SK-N-SH (cell line): ENCODE measurements around the gene GTF3C1. TPM values are rescaled to one million over a fixed set of nuclear protein-coding genes. Genes with fewer than 3 reads are reported as not detected.

Experiments
- CTCF ChIA-PET: fragments of 300-600, 350-600 bp; formaldehyde crosslinking; extraction: SDS; loops from one replicate; lab custom pipeline; 2021; lab: Yijun Ruan, JAX
- POLR2A ChIA-PET: fragments of 350-600 bp; sonication (Branson Sonifier 250); formaldehyde crosslinking; extraction: SDS; loops from one replicate; lab custom pipeline; 2020; ENCODE audit warnings: antibody characterized with exemption, inconsistent platforms; lab: Yijun Ruan, JAX
- DNase-seq: peaks from one replicate; pipeline ENCODE4 v3.0.0; 2012
- H2AFZ ChIP-seq: fragments of 200-600 bp; sonication (generic); 2 replicates; pipeline ENCODE4 v1.8.1; 2016; ENCODE audit warnings: antibody characterized with exemption, mild to moderate bottlenecking, low read depth
- H3F3A ChIP-seq: fragments of 200-600 bp; sonication (generic); replicated peaks from 2 replicates; pipeline ENCODE3; 2016; ENCODE audit warnings: antibody characterized with exemption, mild to moderate bottlenecking; ENCODE audit not compliant: insufficient read depth
- H3K27ac ChIP-seq, 2 experiments: fragments of 200-500 bp in 1 of 2; fragments of 200-600 bp in 1 of 2; sonication (Bioruptor generic) in 1 of 2; sonication (generic), shearing (Covaris generic) in 1 of 2; 2 replicates each; pipeline versions ENCODE4 v1.5.1 to v1.6.1; 2014 to 2016; ENCODE audit warnings: low read depth in 2 of 2, inconsistent platforms in 1 of 2, low read length in 1 of 2, mild to moderate bottlenecking in 1 of 2, mixed read lengths in 1 of 2
- H3K27me3 ChIP-seq: fragments of 200-600 bp; sonication (generic), shearing (Covaris generic); 2 replicates; pipeline ENCODE4 v1.6.1; 2016; ENCODE audit warnings: mixed run types; ENCODE audit not compliant: insufficient read depth
- H3K36me3 ChIP-seq, 2 experiments: fragments of 200-500 bp in 1 of 2; fragments of 200-600 bp in 1 of 2; sonication (Bioruptor generic) in 1 of 2; sonication (generic) in 1 of 2; replicated peaks in 1 of 2; 2 replicates each; pipeline versions ENCODE3 to v1.5.1; 2014 to 2016; ENCODE audit warnings: low read length in 1 of 2, mild to moderate bottlenecking in 1 of 2; ENCODE audit not compliant: insufficient read depth in 2 of 2, control insufficient read depth in 1 of 2
- H3K4me1 ChIP-seq, 2 experiments: fragments of 200-500 bp in 1 of 2; fragments of 200-600 bp in 1 of 2; sonication (Bioruptor generic) in 1 of 2; sonication (generic), shearing (Covaris generic) in 1 of 2; 2 replicates each; pipeline versions ENCODE4 v1.5.1 to v1.6.1; 2014 to 2016; ENCODE audit warnings: low read depth in 1 of 2, low read length in 1 of 2, mixed run types in 1 of 2; ENCODE audit not compliant: insufficient read depth in 2 of 2, control insufficient read depth in 1 of 2
- H3K4me2 ChIP-seq: fragments of 200-600 bp; sonication (generic), shearing (Covaris generic); 2 replicates; pipeline ENCODE4 v1.6.1; 2017; ENCODE audit warnings: mixed run types
- H3K4me3 ChIP-seq, 2 experiments: fragments of 200-500 bp in 1 of 2; fragments of 200-600 bp in 1 of 2; sonication (Bioruptor generic) in 1 of 2; sonication (generic), shearing (Covaris generic) in 1 of 2; 2 replicates each; pipeline versions ENCODE4 v1.5.1 to v1.8.1; 2014 to 2016; ENCODE audit warnings: low read depth in 2 of 2, inconsistent platforms in 1 of 2, low read length in 1 of 2, mild to moderate bottlenecking in 1 of 2, mixed read lengths in 1 of 2, moderate library complexity in 1 of 2
- H3K79me2 ChIP-seq: fragments of 200-600 bp; sonication (generic); 2 replicates; pipeline ENCODE4 v1.8.1; 2017; ENCODE audit warnings: mild to moderate bottlenecking; ENCODE audit not compliant: insufficient read depth
- H3K9ac ChIP-seq: fragments of 200-600 bp; sonication (generic); 2 replicates; pipeline ENCODE4 v1.6.1; 2017; ENCODE audit warnings: mixed run types
- H3K9me2 ChIP-seq: fragments of 200-600 bp; sonication (generic); 2 replicates; pipeline ENCODE4 v1.6.1; 2017; ENCODE audit warnings: mixed run types
- H3K9me3 ChIP-seq: fragments of 200-600 bp; sonication (generic); 2 replicates; pipeline ENCODE4 v1.6.1; 2017; ENCODE audit warnings: mixed run types, mild to moderate bottlenecking, moderate library complexity
- H4K20me1 ChIP-seq: fragments of 200-600 bp; sonication (generic); 2 replicates; pipeline ENCODE4 v1.6.1; 2017; ENCODE audit warnings: mild to moderate bottlenecking, mixed run types; ENCODE audit not compliant: insufficient read depth
- CHD2 ChIP-seq: fragments of 150-350 bp; IDR thresholded peaks from 2 replicates; pipeline ENCODE4 v1.6.1; 2018; ENCODE audit warnings: low read length; ENCODE audit not compliant: partially characterized antibody
- ELF1 ChIP-seq: IDR thresholded peaks from 2 replicates; pipeline ENCODE4 v1.4.0; 2012
- EP300 ChIP-seq, 2 experiments: IDR thresholded peaks; 2 replicates each; pipeline versions ENCODE4 v1.4.0 to v1.6.1; 2012; ENCODE audit warnings: borderline replicate concordance in 1 of 2, low read depth in 1 of 2, low read length in 1 of 2
- EZH2phosphoT487 ChIP-seq: fragments of 200-600 bp; sonication (generic); IDR thresholded peaks from 2 replicates; pipeline ENCODE4 v1.6.1; 2017; ENCODE audit warnings: low read depth, mixed run types, mild to moderate bottlenecking, antibody characterized with exemption, moderate library complexity, borderline replicate concordance
- FOXJ3 ChIP-seq: sonication (generic); formaldehyde crosslinking; IDR thresholded peaks from 2 replicates; pipeline ENCODE4 v1.5.1; 2020; ENCODE audit warnings: mild to moderate bottlenecking, missing genetic modification reagents
- GATA2 ChIP-seq: sonication (generic); formaldehyde crosslinking; IDR thresholded peaks from 2 replicates; pipeline ENCODE4 v1.5.0; 2020; ENCODE audit warnings: mild to moderate bottlenecking, missing genetic modification reagents
- IRF3 ChIP-seq: fragments of 150-350 bp; IDR thresholded peaks from 2 replicates; pipeline ENCODE4 v1.6.1; 2016; ENCODE audit warnings: mild to moderate bottlenecking, low read depth, low read length
- JUND ChIP-seq: IDR thresholded peaks from 2 replicates; pipeline ENCODE4 v1.4.0; 2012
- NFIC ChIP-seq: IDR thresholded peaks from 2 replicates; pipeline ENCODE4 v1.4.0; 2012; ENCODE audit warnings: borderline replicate concordance
- POLR2AphosphoS5 ChIP-seq: IDR thresholded peaks from 2 replicates; pipeline ENCODE4 v1.6.1; 2012; ENCODE audit warnings: low read depth, low read length
- TEAD4 ChIP-seq: IDR thresholded peaks from 2 replicates; pipeline ENCODE4 v1.4.0; 2012; ENCODE audit warnings: mild to moderate bottlenecking, borderline replicate concordance; ENCODE audit not compliant: insufficient read depth
- USF2 ChIP-seq: fragments of 150-350 bp; IDR thresholded peaks from 2 replicates; pipeline ENCODE4 v1.6.1; 2017; ENCODE audit warnings: antibody characterized with exemption, low read length, low read depth, borderline replicate concordance
- WGBS: methylation state at CpG from one replicate; pipeline ENCODE4 v1.1.6; 2017; ENCODE audit warnings: low lambda C conversion rate; 5-methylcytosine and 5-hydroxymethylcytosine counted together
- polyA plus RNA-seq, 3 experiments: library from polyadenylated mRNA; depleted of rRNA; stranded (reverse); fragments of >200 nt; gene quantifications; 2 replicates each; pipeline ENCODE4 v1.2.3, GENCODE V29; 2012
- TF ChIP-seq, protein P1 (sequence below): IDR thresholded peaks from 2 replicates; pipeline ENCODE4 v1.6.1; 2012; ENCODE audit warnings: mild to moderate bottlenecking, low read depth, low read length, moderate library complexity

Gene GTF3C1
- polyA plus RNA-seq, 1 of the 3 experiments (the other 2 are of a cell fraction): 47.2 TPM

DNA sequence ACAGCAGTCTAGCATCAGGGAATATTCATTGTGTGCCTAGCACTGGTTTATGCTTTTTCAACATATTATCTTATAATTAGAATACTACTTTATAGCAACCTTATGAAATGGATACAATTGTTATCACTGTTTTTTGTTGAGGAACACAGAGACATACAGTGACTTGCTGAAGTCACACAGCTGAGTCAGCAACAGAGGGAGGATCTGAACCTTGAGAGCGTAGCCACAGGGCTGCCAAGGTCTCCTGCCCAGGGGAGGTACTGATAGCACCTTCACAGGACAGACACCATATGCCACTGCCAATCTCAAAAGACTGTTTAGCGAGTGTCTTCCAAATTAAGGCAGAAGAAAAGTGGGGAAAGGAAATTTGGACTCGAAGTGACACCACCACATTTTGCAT, 63.0 kb downstream of the GTF3C1 start:
- Histone ChIP-seq H3K36me3 (peaks cover 64 to 96% of the 10 kb centered on the region in 2 experiments), H3F3A (no peaks in the 10 kb centered on the region), H3K4me3 (no peak overlapping the region), H4K20me1 (no peaks in the 10 kb centered on the region), H3K79me2 (no peaks in the 10 kb centered on the region)
- 94% methylated on average over 3 of the region's 3 CpGs for WGBS
- no peak for TF ChIP-seq POLR2AphosphoS5
- TF ChIP-seq IRF3: no peak
- TF ChIP-seq GATA2 (CRISPR knock-in tag): no peak
- TF ChIP-seq JUND: no peak
- no peak for TF ChIP-seq ELF1
- no peak for TF ChIP-seq CHD2
- TF ChIP-seq EZH2phosphoT487: no peak
- TF ChIP-seq NFIC: no peak
- no peak for TF ChIP-seq TEAD4
- no peak for TF ChIP-seq EP300 (IDR thresholded peaks at IDR 0.05; ENCODE audit: borderline replicate concordance in 1 of 2, low read depth in 1 of 2, low read length in 1 of 2)
- TF ChIP-seq FOXJ3 (CRISPR knock-in tag): no peak
- no peak for TF ChIP-seq USF2
- TF ChIP-seq, protein P1, sequence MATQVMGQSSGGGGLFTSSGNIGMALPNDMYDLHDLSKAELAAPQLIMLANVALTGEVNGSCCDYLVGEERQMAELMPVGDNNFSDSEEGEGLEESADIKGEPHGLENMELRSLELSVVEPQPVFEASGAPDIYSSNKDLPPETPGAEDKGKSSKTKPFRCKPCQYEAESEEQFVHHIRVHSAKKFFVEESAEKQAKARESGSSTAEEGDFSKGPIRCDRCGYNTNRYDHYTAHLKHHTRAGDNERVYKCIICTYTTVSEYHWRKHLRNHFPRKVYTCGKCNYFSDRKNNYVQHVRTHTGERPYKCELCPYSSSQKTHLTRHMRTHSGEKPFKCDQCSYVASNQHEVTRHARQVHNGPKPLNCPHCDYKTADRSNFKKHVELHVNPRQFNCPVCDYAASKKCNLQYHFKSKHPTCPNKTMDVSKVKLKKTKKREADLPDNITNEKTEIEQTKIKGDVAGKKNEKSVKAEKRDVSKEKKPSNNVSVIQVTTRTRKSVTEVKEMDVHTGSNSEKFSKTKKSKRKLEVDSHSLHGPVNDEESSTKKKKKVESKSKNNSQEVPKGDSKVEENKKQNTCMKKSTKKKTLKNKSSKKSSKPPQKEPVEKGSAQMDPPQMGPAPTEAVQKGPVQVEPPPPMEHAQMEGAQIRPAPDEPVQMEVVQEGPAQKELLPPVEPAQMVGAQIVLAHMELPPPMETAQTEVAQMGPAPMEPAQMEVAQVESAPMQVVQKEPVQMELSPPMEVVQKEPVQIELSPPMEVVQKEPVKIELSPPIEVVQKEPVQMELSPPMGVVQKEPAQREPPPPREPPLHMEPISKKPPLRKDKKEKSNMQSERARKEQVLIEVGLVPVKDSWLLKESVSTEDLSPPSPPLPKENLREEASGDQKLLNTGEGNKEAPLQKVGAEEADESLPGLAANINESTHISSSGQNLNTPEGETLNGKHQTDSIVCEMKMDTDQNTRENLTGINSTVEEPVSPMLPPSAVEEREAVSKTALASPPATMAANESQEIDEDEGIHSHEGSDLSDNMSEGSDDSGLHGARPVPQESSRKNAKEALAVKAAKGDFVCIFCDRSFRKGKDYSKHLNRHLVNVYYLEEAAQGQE: no peak
- TF ChIP-seq, all 33 proteins: peak for 0
- Histone ChIP-seq H3K9me2 (no peaks in the 10 kb centered on the region), H3K9ac (no peak overlapping the region), H3K4me2 (no peak overlapping the region), H3K9me3 (no peaks in the 10 kb centered on the region), H3K27ac (no peak overlapping the region), H2AFZ (no peak overlapping the region), H3K27me3 (no peaks in the 10 kb centered on the region), H3K4me1 (no peaks in the 10 kb centered on the region)
- ChIA-PET CTCF (no interaction called here), POLR2A (no interaction called here)
- no peak for DNase-seq
